Stimulated activated CD8-positive, alpha-beta memory T cell treated with anti-CD3 and anti-CD28 coated beads, Interleukin-15, amount 100 ng/mL, for 24 hours (primary cell): Measurements from ENCODE around the gene DLG1.

Experiments used
- DNase-seq: peaks from one replicate; pipeline ENCODE4 v3.0.0-alpha.2; 2020; ENCODE audit warnings: low read depth

The DLG1 gene

GRCh38 chr3:197171481-197172067 lies 126.8 kb downstream of the DLG1 start:
- no peak for DNase-seq

- DNase-seq: no peak
Measured at GRCh38 chr3:197169028-197169427, 129.4 kb downstream of the DLG1 start.

GRCh38 chr3:197168606-197169005 lies 129.8 kb downstream of the DLG1 start:
- DNase-seq: no peak

- DNase-seq: no peak
Measured at GRCh38 chr3:197168063-197168462, 130.3 kb downstream of the DLG1 start.

- DNase-seq: no peak
Measured at GRCh38 chr3:197167549-197167948, 130.9 kb downstream of the DLG1 start.

- no peak for DNase-seq
Measured at GRCh38 chr3:197165890-197166289, 132.5 kb downstream of the DLG1 start.

GRCh38 chr3:197155046-197155445 lies 143.4 kb downstream of the DLG1 start:
- no peak for DNase-seq

- no peak for DNase-seq
Measured at GRCh38 chr3:197151580-197151979, 146.8 kb downstream of the DLG1 start.

- DNase-seq: no peak
Measured at GRCh38 chr3:197149528-197149927, 148.9 kb downstream of the DLG1 start.

- no peak for DNase-seq
Measured at GRCh38 chr3:197144188-197144587, 154.2 kb downstream of the DLG1 start.

GRCh38 chr3:197139586-197139985 lies 158.8 kb downstream of the DLG1 start:
- no peak for DNase-seq

GRCh38 chr3:197137751-197138150 lies 160.7 kb downstream of the DLG1 start:
- no peak for DNase-seq

- DNase-seq: no peak
Measured at GRCh38 chr3:197136744-197137143, 161.7 kb downstream of the DLG1 start.

GRCh38 chr3:197135212-197135611 lies 163.2 kb downstream of the DLG1 start:
- no peak for DNase-seq

GRCh38 chr3:197132916-197133530 lies 165.4 kb downstream of the DLG1 start:
- DNase-seq: no peak

- DNase-seq: no peak
Measured at GRCh38 chr3:197125636-197126035, 172.8 kb downstream of the DLG1 start.

- DNase-seq: no peak
Measured at GRCh38 chr3:197124713-197125112, 173.7 kb downstream of the DLG1 start.

- no peak for DNase-seq
Measured at GRCh38 chr3:197122394-197122793, 176.0 kb downstream of the DLG1 start.

GRCh38 chr3:197117114-197117513 lies 181.3 kb downstream of the DLG1 start:
- no peak for DNase-seq

GRCh38 chr3:197114007-197114406 lies 184.4 kb downstream of the DLG1 start:
- no peak for DNase-seq

GRCh38 chr3:197111685-197112084 lies 186.7 kb downstream of the DLG1 start:
- no peak for DNase-seq

- no peak for DNase-seq
Measured at GRCh38 chr3:197105786-197106185, 192.6 kb downstream of the DLG1 start.

GRCh38 chr3:197104738-197105137 lies 193.7 kb downstream of the DLG1 start:
- no peak for DNase-seq

GRCh38 chr3:197103766-197104165 lies 194.6 kb downstream of the DLG1 start:
- no peak for DNase-seq
